HCT116 (cell line): ENCODE results near the gene SSTR3. TPM values are rescaled to one million over a fixed set of nuclear protein-coding genes. Genes with fewer than 3 reads are reported as not detected.
"Not testable (repeated sequence)": the region's sequence is repeated elsewhere in the genome, so short reads cannot be mapped to it uniquely, and the experiment has no call there.

Experiments used
- ATAC-seq: fragments of 200-7000 bp; cut with Tn5 transposase; 2 replicates; pipeline ENCODE4 v1.9.1; 2020; ENCODE audit warnings: mild to moderate bottlenecking, moderate library complexity
- BruUV-seq: library from RNA; stranded (reverse); fragments of 400-500 nt; replicated peaks from 2 replicates; lab custom pipeline; 2021; lab: Mats Ljungman, UMichigan
- CTCF ChIA-PET: fragments of 300-600 bp; sonication (Branson Sonifier 250); formaldehyde crosslinking; loops from one replicate; lab custom pipeline; 2021; ENCODE audit warnings: antibody characterized with exemption; lab: Charles Lee
- POLR2A ChIA-PET: fragments of 300-600, 350-600 bp; sonication (Branson Sonifier 250); formaldehyde crosslinking; loops from one replicate; lab custom pipeline; 2021; ENCODE audit warnings: antibody characterized with exemption; lab: Charles Lee
- RAD21 ChIA-PET, 2 experiments: fragments of 300-600 bp; sonication (Branson Sonifier 250); formaldehyde crosslinking; loops; one replicate each; lab custom pipeline; 2023; ENCODE audit warnings: low total read pairs in 2 of 2; ENCODE audit not compliant: uncharacterized antibody in 2 of 2, unreplicated experiment in 2 of 2, low non-redundant PET in 1 of 2; lab: Charles Lee
- DNase-seq: peaks from one replicate; pipeline ENCODE4 v3.0.0-alpha.2; 2010; ENCODE audit warnings: low read depth, low spot score
- H2AFZ ChIP-seq: fragments of 200-600 bp; shearing (Covaris generic), sonication (generic); 2 replicates; pipeline ENCODE4 v1.6.1; 2017; ENCODE audit warnings: low read depth, mixed run types, mixed read lengths, antibody characterized with exemption, low read length; ENCODE audit not compliant: poor library complexity, severe bottlenecking
- H3K27ac ChIP-seq: 2 replicates; pipeline ENCODE4 v1.5.1; 2012; ENCODE audit warnings: low read depth, low read length
- H3K27me3 ChIP-seq: fragments of 200-600 bp; sonication (generic); 2 replicates; pipeline ENCODE4 v1.6.1; 2016; ENCODE audit warnings: mixed run types, low read length, mixed read lengths; ENCODE audit not compliant: insufficient read depth
- H3K36me3 ChIP-seq, 2 experiments: fragments of 200-500 bp in 1 of 2; fragments of 200-600 bp in 1 of 2; sonication (Bioruptor generic) in 1 of 2; sonication (generic) in 1 of 2; 2 replicates each; pipeline versions ENCODE4 v1.5.1 to v1.6.1; 2014 to 2016; ENCODE audit warnings: low read length in 2 of 2, inconsistent platforms in 1 of 2, mixed read lengths in 1 of 2, mixed run types in 1 of 2; ENCODE audit not compliant: insufficient read depth in 2 of 2, control insufficient read depth in 1 of 2
- H3K4me1 ChIP-seq, 2 experiments: fragments of 200-600 bp in 1 of 2; sonication (generic) in 1 of 2; 2 replicates each; pipeline versions ENCODE4 v1.5.1 to v1.6.1; 2012 to 2017; ENCODE audit warnings: low read length in 2 of 2, inconsistent platforms in 1 of 2, mild to moderate bottlenecking in 1 of 2, mixed read lengths in 1 of 2, mixed run types in 1 of 2, moderate library complexity in 1 of 2; ENCODE audit not compliant: insufficient read depth in 2 of 2, control insufficient read depth in 1 of 2
- H3K4me2 ChIP-seq: fragments of 200-600 bp; sonication (generic); 2 replicates; pipeline ENCODE4 v1.6.1; 2017; ENCODE audit warnings: mixed run types, low read length, mixed read lengths
- H3K4me3 ChIP-seq, 2 experiments: fragments of 200-600 bp in 1 of 2; sonication (generic) in 1 of 2; replicated peaks in 1 of 2; 2 replicates each; pipeline ENCODE4 v1.5.1; 2011 to 2016; ENCODE audit warnings: low read length in 2 of 2, control low read depth in 1 of 2, low read depth in 1 of 2, mild to moderate bottlenecking in 1 of 2, mixed read lengths in 1 of 2, mixed run types in 1 of 2
- H3K79me2 ChIP-seq: fragments of 200-600 bp; sonication (generic); 2 replicates; pipeline ENCODE4 v1.6.1; 2017; ENCODE audit warnings: mild to moderate bottlenecking, mixed run types, low read length, moderate library complexity, mixed read lengths; ENCODE audit not compliant: insufficient read depth
- H3K9ac ChIP-seq: fragments of 200-600 bp; sonication (generic); 2 replicates; pipeline ENCODE4 v1.6.1; 2016; ENCODE audit warnings: low read length, mixed read lengths
- H3K9me2 ChIP-seq: fragments of 200-600 bp; sonication (generic), shearing (Covaris generic); 2 replicates; pipeline ENCODE4 v1.6.1; 2017; ENCODE audit warnings: mixed run types, mild to moderate bottlenecking, moderate library complexity; ENCODE audit not compliant: insufficient read depth
- H3K9me3 ChIP-seq, 2 experiments: fragments of 200-500 bp in 1 of 2; fragments of 200-600 bp in 1 of 2; sonication (Bioruptor generic) in 1 of 2; sonication (generic) in 1 of 2; 2 replicates each; pipeline ENCODE4 v1.6.1; 2014 to 2017; ENCODE audit warnings: low read length in 2 of 2, mixed read lengths in 2 of 2, inconsistent platforms in 1 of 2, low read depth in 1 of 2, mild to moderate bottlenecking in 1 of 2, mixed run types in 1 of 2, moderate library complexity in 1 of 2; ENCODE audit not compliant: control insufficient read depth in 1 of 2, insufficient read depth in 1 of 2
- H4K20me1 ChIP-seq: fragments of 200-600 bp; sonication (generic), shearing (Covaris generic); 2 replicates; pipeline ENCODE4 v1.6.1; 2017; ENCODE audit warnings: mixed run types, mild to moderate bottlenecking, moderate library complexity; ENCODE audit not compliant: insufficient read depth
- CBX3 ChIP-seq: IDR thresholded peaks from 2 replicates; pipeline ENCODE4 v1.6.1; 2012; ENCODE audit warnings: low read depth
- ELF1 ChIP-seq: IDR thresholded peaks from 2 replicates; pipeline ENCODE4 v1.6.1; 2012; ENCODE audit warnings: low read depth, borderline replicate concordance
- EZH2 ChIP-seq: fragments of 200-600 bp; sonication (generic); IDR thresholded peaks from 2 replicates; pipeline ENCODE4 v1.6.1; 2017; ENCODE audit warnings: antibody characterized with exemption, mixed run types
- EZH2phosphoT487 ChIP-seq: fragments of 200-600 bp; IDR thresholded peaks from 2 replicates; pipeline ENCODE4 v1.6.1; 2018; ENCODE audit warnings: antibody characterized with exemption, borderline replicate concordance
- FOSL1 ChIP-seq: IDR thresholded peaks from 2 replicates; pipeline ENCODE4 v1.6.1; 2012; ENCODE audit warnings: low read depth
- SP1 ChIP-seq: IDR thresholded peaks from 2 replicates; pipeline ENCODE4 v1.6.1; 2012; ENCODE audit warnings: low read depth
- ZBTB33 ChIP-seq: IDR thresholded peaks from 2 replicates; pipeline ENCODE4 v1.6.1; 2011; ENCODE audit warnings: mild to moderate bottlenecking, low read length, moderate library complexity; ENCODE audit not compliant: insufficient replicate concordance; ENCODE audit errors: extremely low read depth
- ZFX ChIP-seq: fragments of 450-650 bp; IDR thresholded peaks from 2 replicates; pipeline ENCODE4 v1.6.1; 2017
- intact Hi-C: fragments of 100-400 bp; cut with micrococcal nuclease; formaldehyde crosslinking; loops from 2 replicates; pipeline ENCODE4 v1.10.0; 2022
- total RNA-seq: library from RNA; stranded (reverse); gene quantifications from one replicate; pipeline ENCODE4 v1.2.1, GENCODE V29; 2021; ENCODE audit not compliant: unreplicated experiment

Gene SSTR3
- total RNA-seq, 1 experiment from 2014 or later: not detected

DNA sequence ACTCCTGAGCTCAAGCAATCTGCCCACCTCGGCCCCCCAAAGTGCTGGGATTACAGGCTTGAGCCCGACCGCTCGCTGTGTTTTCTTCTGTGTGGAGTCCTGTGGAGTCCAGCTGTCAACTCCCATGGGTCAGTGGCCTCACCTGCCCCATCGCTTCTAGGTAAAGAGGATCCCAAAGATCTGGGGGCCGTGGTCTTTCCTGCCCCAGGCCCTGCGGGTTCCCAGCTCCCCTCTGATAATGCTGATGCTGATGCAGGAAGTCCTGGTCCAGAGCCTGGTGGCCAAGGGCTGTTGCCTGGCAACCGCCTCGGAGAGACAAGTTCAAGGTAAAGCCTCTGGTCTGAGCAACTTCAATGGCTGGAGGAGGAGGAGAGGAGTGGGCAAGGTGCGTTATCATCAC lies 9.6 kb downstream of the SSTR3 start:
- Histone ChIP-seq H3K9me3 (no peaks in the 10 kb centered on the region), H3K27ac (no peak overlapping the region), H3K27me3 (no peaks in the 10 kb centered on the region), H3K4me1 (peaks cover 12 to 28% of the 10 kb centered on the region in 2 experiments), H3K9ac (no peak overlapping the region), H2AFZ (no peak overlapping the region), H3K4me3 (no peak overlapping the region), H3K9me2 (no peaks in the 10 kb centered on the region), H4K20me1 (no peaks in the 10 kb centered on the region), H3K36me3 (no peaks in the 10 kb centered on the region), H3K4me2 (no peak overlapping the region), H3K79me2 (no peaks in the 10 kb centered on the region)
- ChIA-PET CTCF (interaction anchor here (1.1 kb wide), 1 partner anchor 14 kb away, joined by 3 read pairs; no protein-coding TSS in a partner anchor), POLR2A (no interaction called here), RAD21 (no interaction called here)
- no peak for TF ChIP-seq FOSL1
- TF ChIP-seq ZBTB33: no peak
- TF ChIP-seq EZH2phosphoT487: no peak
- no peak for TF ChIP-seq EZH2
- BruUV-seq: no TSS peak
- intact Hi-C loops: no loop called here
- no peak for DNase-seq
- ATAC-seq: no peak

- POLR2A ChIA-PET: no interaction called here
- Histone ChIP-seq H3K27ac (no peak overlapping the region), H3K4me2 (no peak overlapping the region), H3K79me2 (no peaks in the 10 kb centered on the region), H3K4me3 (no peak overlapping the region), H3K9ac (no peak overlapping the region), H3K9me2 (no peaks in the 10 kb centered on the region), H2AFZ (no peak overlapping the region), H3K27me3 (no peaks in the 10 kb centered on the region), H3K9me3 (no peaks in the 10 kb centered on the region), H3K36me3 (no peaks in the 10 kb centered on the region), H4K20me1 (no peaks in the 10 kb centered on the region), H3K4me1 (peaks cover 16 to 34% of the 10 kb centered on the region in 2 experiments)
- CTCF ChIA-PET: interaction anchor here (3.3 to 3.7 kb wide), 2 partner anchors 28 to 58 kb away, joined by 19 to 22 read pairs; no protein-coding TSS in a partner anchor
- intact Hi-C loops: no loop called here
- ATAC-seq (no peak), DNase-seq (no peak)
- RAD21 ChIA-PET: no interaction called here
- TF ChIP-seq ZFX (no peak), CBX3 (no peak), ELF1 (no peak), SP1 (no peak), EZH2 (no peak)
- no TSS peak for BruUV-seq
Measured at GRCh38 chr22:37202001-37202555, 10.2 kb downstream of the SSTR3 start.

GRCh38 chr22:37201443-37201820 lies 10.8 kb downstream of the SSTR3 start:
- peaks cover 23 to 41% of the 10 kb centered on the region in 2 experiments for H3K4me1 ChIP-seq
- H3K36me3 ChIP-seq, H3K4me2 ChIP-seq, BruUV-seq, RAD21 ChIA-PET, H3K27me3 ChIP-seq, H3K9me3 ChIP-seq, POLR2A ChIA-PET, ATAC-seq, DNase-seq, H3K4me3 ChIP-seq, H3K9ac ChIP-seq, H2AFZ ChIP-seq, H3K27ac ChIP-seq, H3K79me2 ChIP-seq, H4K20me1 ChIP-seq, intact Hi-C loops, H3K9me2 ChIP-seq: not testable (repeated sequence)
- CTCF ChIA-PET: interaction anchor here (3.3 to 3.7 kb wide), 2 partner anchors 28 to 58 kb away, joined by 19 to 22 read pairs; no protein-coding TSS in a partner anchor
